ENCODE results near the gene ARX.

DNA sequence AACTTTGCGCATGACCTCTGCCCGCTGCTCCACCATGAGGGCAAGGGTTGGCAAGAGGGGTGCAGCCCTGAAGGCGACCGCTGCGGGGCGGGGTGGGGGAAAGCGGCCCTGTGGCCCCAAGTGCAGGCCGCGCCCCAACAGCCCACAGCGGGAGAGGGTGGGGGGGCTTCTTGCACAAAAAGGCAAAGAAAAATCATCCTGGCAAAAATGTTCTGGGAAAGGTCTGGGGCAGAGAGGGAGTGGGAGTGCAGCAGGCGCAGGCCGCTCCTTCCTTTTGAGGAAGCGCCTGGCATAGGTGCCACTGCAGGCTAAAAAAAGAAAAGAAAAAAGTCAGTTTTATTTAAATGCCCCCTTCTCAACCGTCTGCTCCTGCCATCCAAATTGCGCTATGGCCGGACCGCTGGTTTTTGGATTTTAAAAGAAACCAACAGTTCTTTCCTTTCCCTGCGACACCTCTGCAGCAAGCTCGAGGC is 1.4 kb downstream of the ARX start:
- TF ChIP-seq, protein P1, sequence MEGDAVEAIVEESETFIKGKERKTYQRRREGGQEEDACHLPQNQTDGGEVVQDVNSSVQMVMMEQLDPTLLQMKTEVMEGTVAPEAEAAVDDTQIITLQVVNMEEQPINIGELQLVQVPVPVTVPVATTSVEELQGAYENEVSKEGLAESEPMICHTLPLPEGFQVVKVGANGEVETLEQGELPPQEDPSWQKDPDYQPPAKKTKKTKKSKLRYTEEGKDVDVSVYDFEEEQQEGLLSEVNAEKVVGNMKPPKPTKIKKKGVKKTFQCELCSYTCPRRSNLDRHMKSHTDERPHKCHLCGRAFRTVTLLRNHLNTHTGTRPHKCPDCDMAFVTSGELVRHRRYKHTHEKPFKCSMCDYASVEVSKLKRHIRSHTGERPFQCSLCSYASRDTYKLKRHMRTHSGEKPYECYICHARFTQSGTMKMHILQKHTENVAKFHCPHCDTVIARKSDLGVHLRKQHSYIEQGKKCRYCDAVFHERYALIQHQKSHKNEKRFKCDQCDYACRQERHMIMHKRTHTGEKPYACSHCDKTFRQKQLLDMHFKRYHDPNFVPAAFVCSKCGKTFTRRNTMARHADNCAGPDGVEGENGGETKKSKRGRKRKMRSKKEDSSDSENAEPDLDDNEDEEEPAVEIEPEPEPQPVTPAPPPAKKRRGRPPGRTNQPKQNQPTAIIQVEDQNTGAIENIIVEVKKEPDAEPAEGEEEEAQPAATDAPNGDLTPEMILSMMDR (IDR thresholded peaks at IDR 0.05), result no peak
- no peak for TF ChIP-seq POLR2A (IDR thresholded peaks at IDR 0.05)
